Adipocyte (in vitro differentiated cells): ENCODE results near the gene SMARCA2.

Experiments used
- DNase-seq: peaks from one replicate; pipeline ENCODE4 v3.0.0-alpha.2; 2015; ENCODE audit warnings: low read depth
- H3K27me3 ChIP-seq: replicated peaks from 2 replicates; pipeline ENCODE4 v1.7.0; 2013; ENCODE audit warnings: mild to moderate bottlenecking, low read length, moderate library complexity; ENCODE audit not compliant: control insufficient read depth, insufficient read depth
- H3K36me3 ChIP-seq: 2 replicates; pipeline ENCODE4 v1.7.0; 2013; ENCODE audit warnings: low read length, mild to moderate bottlenecking, moderate library complexity; ENCODE audit not compliant: control insufficient read depth, insufficient read depth, severe bottlenecking
- H3K4me1 ChIP-seq: 2 replicates; pipeline ENCODE4 v1.7.0; 2013; ENCODE audit warnings: mild to moderate bottlenecking, low read length, moderate library complexity; ENCODE audit not compliant: control insufficient read depth, insufficient read depth
- H3K4me3 ChIP-seq: 2 replicates; pipeline ENCODE4 v1.7.0; 2013; ENCODE audit warnings: mild to moderate bottlenecking, low read length, moderate library complexity
- H3K9ac ChIP-seq: 2 replicates; pipeline ENCODE4 v1.7.0; 2013; ENCODE audit warnings: mild to moderate bottlenecking, low read length, moderate library complexity
- H3K9me3 ChIP-seq: 2 replicates; pipeline ENCODE4 v1.7.0; 2013; ENCODE audit warnings: mild to moderate bottlenecking, low read length, moderate library complexity; ENCODE audit not compliant: control insufficient read depth

SMARCA2 gene

GRCh38 chr9:2181792-2182191 is 166.6 kb downstream of the SMARCA2 start:
- H3K4me3 ChIP-seq: no peak overlapping the region
- DNase-seq: peak; percentile 6

GRCh38 chr9:2190939-2191608 is 175.9 kb downstream of the SMARCA2 start:
- no peak for DNase-seq
- Histone ChIP-seq H3K4me1 (no peaks in the 10 kb centered on the region), H3K9me3 (no peaks in the 10 kb centered on the region), H3K27me3 (no peaks in the 10 kb centered on the region), H3K36me3 (peaks cover 76% of the 10 kb centered on the region), H3K9ac (no peak overlapping the region), H3K4me3 (no peak overlapping the region)

More at GRCh38 chr9:2181792-2182191, 166.6 kb downstream of the SMARCA2 start:
- no peak overlapping the region for H3K9ac ChIP-seq
- peaks cover 9% of the 10 kb centered on the region for H3K4me1 ChIP-seq
- no peaks in the 10 kb centered on the region for H3K27me3 ChIP-seq
- H3K36me3 ChIP-seq: peaks cover 44% of the 10 kb centered on the region
- H3K9me3 ChIP-seq: no peaks in the 10 kb centered on the region

GRCh38 chr9:2191609-2191972 is 176.4 kb downstream of the SMARCA2 start:
- H3K9ac ChIP-seq: no peak overlapping the region
- peaks cover 73% of the 10 kb centered on the region for H3K36me3 ChIP-seq
- DNase-seq: no peak
- H3K9me3 ChIP-seq: no peaks in the 10 kb centered on the region
- H3K4me1 ChIP-seq: no peaks in the 10 kb centered on the region
- no peak overlapping the region for H3K4me3 ChIP-seq
- H3K27me3 ChIP-seq: no peaks in the 10 kb centered on the region

- Histone ChIP-seq H3K4me3 (no peak overlapping the region), H3K9ac (no peak overlapping the region), H3K36me3 (peaks cover 64% of the 10 kb centered on the region), H3K27me3 (no peaks in the 10 kb centered on the region), H3K4me1 (no peaks in the 10 kb centered on the region), H3K9me3 (no peaks in the 10 kb centered on the region)
- DNase-seq: no peak
Observed at GRCh38 chr9:2192356-2192979, 177.3 kb downstream of the SMARCA2 start.

- DNase-seq: no peak
- Histone ChIP-seq H3K27me3 (no peaks in the 10 kb centered on the region), H3K9me3 (no peaks in the 10 kb centered on the region), H3K9ac (no peak overlapping the region), H3K4me3 (no peak overlapping the region), H3K4me1 (no peaks in the 10 kb centered on the region), H3K36me3 (peaks cover 64% of the 10 kb centered on the region)
Observed at GRCh38 chr9:2193552-2193951, 178.4 kb downstream of the SMARCA2 start.

GRCh38 chr9:2195211-2195610 is 180.1 kb downstream of the SMARCA2 start:
- Histone ChIP-seq H3K27me3 (no peaks in the 10 kb centered on the region), H3K36me3 (peaks cover 48% of the 10 kb centered on the region), H3K4me1 (no peaks in the 10 kb centered on the region), H3K9ac (no peak overlapping the region), H3K9me3 (no peaks in the 10 kb centered on the region), H3K4me3 (no peak overlapping the region)
- no peak for DNase-seq

- peaks cover 37% of the 10 kb centered on the region for H3K36me3 ChIP-seq
- H3K9me3 ChIP-seq: no peaks in the 10 kb centered on the region
- no peak overlapping the region for H3K9ac ChIP-seq
- H3K4me3 ChIP-seq: no peak overlapping the region
- no peak for DNase-seq
- H3K27me3 ChIP-seq: no peaks in the 10 kb centered on the region
- H3K4me1 ChIP-seq: no peaks in the 10 kb centered on the region
Observed at GRCh38 chr9:2196757-2197156, 181.6 kb downstream of the SMARCA2 start.

- DNase-seq: no peak
- Histone ChIP-seq H3K9me3 (no peaks in the 10 kb centered on the region), H3K27me3 (no peaks in the 10 kb centered on the region), H3K4me1 (no peaks in the 10 kb centered on the region), H3K9ac (no peak overlapping the region), H3K36me3 (peaks cover 19% of the 10 kb centered on the region), H3K4me3 (no peak overlapping the region)
Observed at GRCh38 chr9:2198956-2199635, 183.9 kb downstream of the SMARCA2 start.

- Histone ChIP-seq H3K9me3 (no peaks in the 10 kb centered on the region), H3K36me3 (peaks cover 14% of the 10 kb centered on the region), H3K27me3 (no peaks in the 10 kb centered on the region), H3K4me1 (no peaks in the 10 kb centered on the region), H3K4me3 (no peak overlapping the region), H3K9ac (no peak overlapping the region)
- no peak for DNase-seq
Observed at GRCh38 chr9:2199999-2200796, 185.1 kb downstream of the SMARCA2 start.

GRCh38 chr9:2208465-2208864 is 193.3 kb downstream of the SMARCA2 start:
- Histone ChIP-seq H3K9me3 (no peaks in the 10 kb centered on the region), H3K4me3 (no peak overlapping the region), H3K4me1 (no peaks in the 10 kb centered on the region), H3K9ac (no peak overlapping the region), H3K27me3 (no peaks in the 10 kb centered on the region), H3K36me3 (no peaks in the 10 kb centered on the region)
- DNase-seq: no peak

- Histone ChIP-seq H3K9me3 (no peaks in the 10 kb centered on the region), H3K4me3 (no peak overlapping the region), H3K4me1 (no peaks in the 10 kb centered on the region), H3K27me3 (no peaks in the 10 kb centered on the region), H3K9ac (no peak overlapping the region), H3K36me3 (no peaks in the 10 kb centered on the region)
- DNase-seq: no peak
Observed at GRCh38 chr9:2208991-2209390, 193.8 kb downstream of the SMARCA2 start.
